Cardiac muscle cell (in vitro differentiated cells and primary cell): Measurements from ENCODE around the gene PRDM4. TPM values are rescaled to one million over a fixed set of nuclear protein-coding genes. Genes with fewer than 3 reads are reported as not detected.
A peak's percentile ranks its signal among the peaks of the same experiment; 100 is the strongest.

Experiments used
- DNase-seq, 2 donors: peaks; one replicate each; pipeline versions ENCODE4 v3.0.0 to v3.0.0-alpha.2; 2010 to 2017; ENCODE audit warnings: low read depth in 1 of 2, low spot score in 1 of 2
- H3K27ac ChIP-seq: fragments of 200-600 bp; sonication (generic); 2 replicates; pipeline ENCODE4 v1.5.1; 2016
- H3K27me3 ChIP-seq: fragments of 200-600 bp; sonication (generic); 2 replicates; pipeline ENCODE4 v1.6.0; 2016; ENCODE audit warnings: control low read depth
- H3K36me3 ChIP-seq: fragments of 200-600 bp; sonication (generic); 2 replicates; pipeline ENCODE4 v1.5.1; 2016; ENCODE audit warnings: control low read depth
- H3K4me1 ChIP-seq: fragments of 200-600 bp; sonication (generic); 2 replicates; pipeline ENCODE4 v1.8.1; 2017; ENCODE audit warnings: low read depth, mild to moderate bottlenecking, mixed run types
- H3K4me3 ChIP-seq: fragments of 200-600 bp; sonication (generic); 2 replicates; pipeline ENCODE4 v1.5.1; 2016; ENCODE audit warnings: mild to moderate bottlenecking
- H3K9me3 ChIP-seq: fragments of 200-600 bp; sonication (generic); 2 replicates; pipeline ENCODE4 v1.5.1; 2017; ENCODE audit warnings: low read depth, mild to moderate bottlenecking, control low read depth
- CTCF ChIP-seq: IDR thresholded peaks from 2 replicates; pipeline ENCODE4 v1.5.1; 2012; ENCODE audit warnings: low read depth, mild to moderate bottlenecking, low read length
- polyA plus RNA-seq: library from polyadenylated mRNA; unstranded; fragments of >200 nt; fragmentation: Nextera tagmentation; extraction: Ambion mirVana; gene quantifications from 2 replicates; pipeline ENCODE4 v1.2.1, GENCODE V29; 2016
- total RNA-seq: library from RNA; depleted of rRNA; stranded (reverse); fragments of >200 nt; gene quantifications from 2 replicates; pipeline ENCODE4 v1.2.3, GENCODE V29; 2016

PRDM4 gene
- total and polyA plus RNA-seq, 2 experiments from 2014 or later, result 10.2 to 21.0 TPM

DNA sequence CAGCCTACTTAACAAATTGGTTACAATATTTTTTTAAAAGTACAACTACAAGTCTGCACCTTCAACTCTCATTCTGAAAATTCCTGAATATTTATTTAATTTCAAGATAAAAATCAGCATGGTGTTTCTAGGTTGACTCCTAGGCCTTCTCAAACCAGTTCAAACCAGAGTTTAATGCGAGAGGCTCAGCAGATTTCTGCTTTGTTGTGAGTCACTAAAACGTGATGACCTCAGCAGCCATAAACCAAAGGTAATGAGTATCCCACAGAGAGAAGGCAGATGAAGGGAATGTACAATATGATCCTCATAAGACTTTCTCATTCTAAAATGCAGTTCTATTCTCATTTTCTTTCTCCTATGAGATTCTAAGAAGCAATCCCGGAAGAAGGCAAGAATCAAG lies 1.5 kb downstream of the PRDM4 start:
- Histone ChIP-seq H3K27ac (no peak overlapping the region), H3K9me3 (no peaks in the 10 kb centered on the region), H3K4me3 (no peak overlapping the region), H3K36me3 (peaks cover 24% of the 10 kb centered on the region), H3K27me3 (peaks cover 11% of the 10 kb centered on the region), H3K4me1 (peaks cover 8% of the 10 kb centered on the region)
- TF ChIP-seq CTCF, result no peak
- DNase-seq, result peak in 1 of 2 donors; percentile 65

- Histone ChIP-seq H3K9me3 (no peaks in the 10 kb centered on the region), H3K27ac (no peak overlapping the region), H3K27me3 (no peaks in the 10 kb centered on the region), H3K4me1 (no peaks in the 10 kb centered on the region), H3K4me3 (no peak overlapping the region), H3K36me3 (peaks cover 61% of the 10 kb centered on the region)
- TF ChIP-seq CTCF, result no peak
- peak in 1 of 2 donors; percentile 5 for DNase-seq
Measured at GRCh38 chr12:107749083-107749482, 11.9 kb downstream of the PRDM4 start.

GRCh38 chr12:107748472-107748871 lies 12.5 kb downstream of the PRDM4 start:
- no peak overlapping the region for H3K27ac ChIP-seq
- DNase-seq, result peak in 1 of 2 donors; percentile 74

GRCh38 chr12:107736914-107737313 lies 24.0 kb downstream of the PRDM4 start:
- Histone ChIP-seq H3K36me3 (peaks cover 58% of the 10 kb centered on the region), H3K27me3 (no peaks in the 10 kb centered on the region), H3K4me3 (no peak overlapping the region), H3K9me3 (no peaks in the 10 kb centered on the region), H3K4me1 (no peaks in the 10 kb centered on the region), H3K27ac (no peak overlapping the region)
- no peak for DNase-seq
- no peak for TF ChIP-seq CTCF

More at GRCh38 chr12:107748472-107748871, 12.5 kb downstream of the PRDM4 start:
- Histone ChIP-seq H3K27me3 (no peaks in the 10 kb centered on the region), H3K4me3 (no peak overlapping the region), H3K4me1 (no peaks in the 10 kb centered on the region), H3K9me3 (no peaks in the 10 kb centered on the region), H3K36me3 (peaks cover 64% of the 10 kb centered on the region)
- no peak for TF ChIP-seq CTCF

DNA sequence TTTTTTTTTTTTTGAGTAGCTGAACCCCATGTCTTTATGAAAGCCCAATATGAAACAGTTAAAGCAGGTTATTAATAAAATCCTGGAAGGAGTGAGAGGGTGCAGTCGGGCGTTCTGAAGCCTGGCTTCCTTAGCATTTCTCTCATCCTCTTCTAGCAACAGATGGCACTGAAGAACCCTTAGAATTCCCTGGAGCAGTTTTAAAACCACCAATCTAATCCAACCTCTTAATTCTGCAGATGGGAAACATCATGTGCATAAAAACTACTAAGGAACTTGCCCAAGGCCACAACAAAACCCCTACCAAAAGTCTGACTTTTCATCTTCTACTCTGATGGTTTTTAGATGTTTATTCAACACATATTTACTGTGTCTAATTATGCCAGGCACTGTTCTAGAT lies 25.2 kb downstream of the PRDM4 start:
- H3K4me3 ChIP-seq, result no peak overlapping the region
- H3K9me3 ChIP-seq, result no peaks in the 10 kb centered on the region
- DNase-seq, result no peak
- TF ChIP-seq CTCF, result no peak
- no peaks in the 10 kb centered on the region for H3K4me1 ChIP-seq
- H3K36me3 ChIP-seq, result peaks cover 48% of the 10 kb centered on the region
- no peaks in the 10 kb centered on the region for H3K27me3 ChIP-seq
- H3K27ac ChIP-seq, result no peak overlapping the region

GRCh38 chr12:107734139-107734538 lies 26.8 kb downstream of the PRDM4 start:
- DNase-seq, result no peak
- no peaks in the 10 kb centered on the region for H3K9me3 ChIP-seq
- peaks cover 36% of the 10 kb centered on the region for H3K36me3 ChIP-seq
- H3K4me1 ChIP-seq, result no peaks in the 10 kb centered on the region
- TF ChIP-seq CTCF, result no peak
- no peak overlapping the region for H3K4me3 ChIP-seq
- H3K27ac ChIP-seq, result no peak overlapping the region
- H3K27me3 ChIP-seq, result no peaks in the 10 kb centered on the region
